ENCODE measurements around the gene ROR1.

Gene ROR1

DNA sequence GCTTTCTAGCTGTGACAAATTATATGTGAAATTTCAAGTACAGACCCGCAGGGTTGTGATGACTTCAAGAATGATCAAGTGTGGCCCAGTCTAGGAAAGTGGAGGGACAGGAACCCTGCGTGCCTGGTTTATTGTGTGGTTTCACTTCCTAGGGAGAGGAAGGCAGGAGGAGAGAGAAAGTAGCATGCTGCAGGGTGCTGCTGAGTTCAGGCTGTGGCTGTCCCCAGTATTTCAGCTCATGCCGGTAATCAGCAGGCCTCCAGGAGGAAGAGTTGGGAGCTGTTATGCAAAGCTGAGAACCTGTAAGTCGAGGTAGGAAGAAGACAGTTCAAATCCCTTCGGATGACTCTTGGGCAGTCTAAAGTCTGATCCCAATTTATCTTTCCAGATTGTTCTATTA lies 140.4 kb downstream of the ROR1 start:
- H3K36me3 Mint-ChIP-seq (ENCODE audit: low read depth): no peaks in the 10 kb centered on the region

DNA sequence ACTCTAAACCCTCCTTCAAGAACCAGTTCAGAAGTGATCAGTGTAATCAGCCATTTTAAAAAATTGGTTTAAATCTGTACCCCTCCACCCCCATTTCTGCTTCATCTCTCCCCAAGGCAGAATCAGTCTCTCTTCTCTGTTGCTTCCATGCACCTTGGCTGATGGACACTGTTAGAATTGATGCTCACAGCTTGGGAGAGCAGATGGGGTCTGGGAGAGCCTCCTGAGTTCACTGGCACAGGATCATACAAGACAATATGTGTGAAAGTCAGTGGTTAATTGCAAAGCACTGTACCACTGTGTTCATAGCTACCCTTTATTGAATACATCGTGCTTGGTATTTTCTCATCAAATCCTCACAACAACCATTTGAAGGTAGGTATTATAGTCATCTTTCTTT lies 140.9 kb downstream of the ROR1 start:
- no peak for DNase-seq
- H3K4me1 Mint-ChIP-seq (ENCODE audit: low read depth): no peaks in the 10 kb centered on the region
- peaks cover 25% of the 10 kb centered on the region for H3K27me3 Mint-ChIP-seq
- H3K36me3 Mint-ChIP-seq (ENCODE audit: low read depth): no peaks in the 10 kb centered on the region
- no peaks in the 10 kb centered on the region for H3K9me3 Mint-ChIP-seq
- no peak overlapping the region for H3K4me3 Mint-ChIP-seq
- H3K27ac Mint-ChIP-seq: no peak overlapping the region

More for the DNA sequence above, 140.4 kb downstream of the ROR1 start:
- Mint-ChIP-seq H3K9me3 (no peaks in the 10 kb centered on the region), H3K4me1 (ENCODE audit: low read depth) (no peaks in the 10 kb centered on the region), H3K27me3 (peaks cover 25% of the 10 kb centered on the region), H3K27ac (no peak overlapping the region), H3K4me3 (no peak overlapping the region)
- no peak for DNase-seq

DNA sequence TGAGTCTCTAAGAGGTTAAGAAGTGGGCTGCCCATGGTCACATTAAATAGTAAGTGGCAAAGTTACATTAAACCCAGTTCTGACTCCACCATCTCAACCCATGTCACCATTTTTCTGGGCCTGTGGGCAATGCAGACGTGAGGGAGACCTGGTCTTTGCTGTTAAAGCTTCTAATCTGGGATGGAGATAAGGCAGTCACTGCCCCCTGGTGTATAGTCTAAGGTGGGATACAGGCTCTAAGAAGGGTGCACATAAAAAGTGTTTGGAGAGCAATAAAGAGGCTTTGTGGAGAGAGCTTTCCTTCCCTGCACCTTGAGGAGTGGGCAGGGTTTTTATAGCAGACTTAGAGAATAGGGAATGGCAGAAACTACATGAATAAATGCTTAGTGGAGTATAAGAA lies 141.3 kb downstream of the ROR1 start:
- no peak for DNase-seq
- H3K9me3 Mint-ChIP-seq: no peaks in the 10 kb centered on the region
- H3K36me3 Mint-ChIP-seq (ENCODE audit: low read depth): no peaks in the 10 kb centered on the region
- H3K27ac Mint-ChIP-seq: no peak overlapping the region
- peaks cover 25% of the 10 kb centered on the region for H3K27me3 Mint-ChIP-seq
- H3K4me3 Mint-ChIP-seq: no peak overlapping the region
- no peaks in the 10 kb centered on the region for H3K4me1 Mint-ChIP-seq (ENCODE audit: low read depth)

DNA sequence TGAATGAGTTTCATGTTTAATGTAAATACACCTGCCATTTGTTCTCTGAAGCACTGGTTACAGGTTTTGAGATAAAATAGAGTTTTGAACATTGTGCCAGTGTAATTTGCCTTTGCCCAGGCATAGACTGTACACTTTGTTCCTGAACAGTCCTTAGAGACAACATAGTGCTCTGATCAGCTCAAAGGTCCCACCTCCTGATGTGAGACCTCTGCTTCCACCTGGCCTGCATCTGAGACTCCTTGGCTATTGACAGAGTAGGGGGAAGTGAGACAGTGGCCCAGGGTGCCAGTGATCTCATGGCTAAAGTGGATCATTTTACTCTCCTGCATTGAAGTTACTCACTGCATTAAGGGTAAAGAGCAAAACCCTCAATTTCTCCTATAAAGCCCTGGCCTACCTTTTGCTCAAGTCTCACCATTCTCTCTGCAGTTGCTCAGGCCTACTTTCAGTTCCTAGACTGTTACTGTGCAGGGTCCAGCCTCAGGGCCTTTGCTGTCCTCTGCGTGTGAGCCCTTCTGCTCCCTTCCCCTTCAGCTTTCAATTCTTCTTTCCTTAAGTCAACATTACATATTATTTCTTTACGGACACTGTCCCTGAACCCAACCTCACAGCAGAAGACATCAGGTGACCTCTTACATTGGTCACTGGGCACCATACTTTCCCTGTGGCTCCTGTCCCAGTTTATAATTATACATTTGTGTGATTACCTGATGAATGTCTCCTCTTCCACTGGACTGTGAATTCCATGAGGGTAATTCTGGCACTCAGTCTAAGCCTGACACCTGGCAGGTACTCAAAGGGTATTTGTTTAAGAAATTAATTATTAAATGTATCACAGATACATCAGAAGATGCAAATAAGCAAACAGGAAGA lies 142.9 kb downstream of the ROR1 start:
- no peak for DNase-seq
- H3K4me1 Mint-ChIP-seq (ENCODE audit: low read depth): no peaks in the 10 kb centered on the region
- peaks cover 19% of the 10 kb centered on the region for H3K27me3 Mint-ChIP-seq
- H3K9me3 Mint-ChIP-seq: no peaks in the 10 kb centered on the region
- H3K36me3 Mint-ChIP-seq (ENCODE audit: low read depth): no peaks in the 10 kb centered on the region
- no peak overlapping the region for H3K27ac Mint-ChIP-seq
- H3K4me3 Mint-ChIP-seq: no peak overlapping the region

DNA sequence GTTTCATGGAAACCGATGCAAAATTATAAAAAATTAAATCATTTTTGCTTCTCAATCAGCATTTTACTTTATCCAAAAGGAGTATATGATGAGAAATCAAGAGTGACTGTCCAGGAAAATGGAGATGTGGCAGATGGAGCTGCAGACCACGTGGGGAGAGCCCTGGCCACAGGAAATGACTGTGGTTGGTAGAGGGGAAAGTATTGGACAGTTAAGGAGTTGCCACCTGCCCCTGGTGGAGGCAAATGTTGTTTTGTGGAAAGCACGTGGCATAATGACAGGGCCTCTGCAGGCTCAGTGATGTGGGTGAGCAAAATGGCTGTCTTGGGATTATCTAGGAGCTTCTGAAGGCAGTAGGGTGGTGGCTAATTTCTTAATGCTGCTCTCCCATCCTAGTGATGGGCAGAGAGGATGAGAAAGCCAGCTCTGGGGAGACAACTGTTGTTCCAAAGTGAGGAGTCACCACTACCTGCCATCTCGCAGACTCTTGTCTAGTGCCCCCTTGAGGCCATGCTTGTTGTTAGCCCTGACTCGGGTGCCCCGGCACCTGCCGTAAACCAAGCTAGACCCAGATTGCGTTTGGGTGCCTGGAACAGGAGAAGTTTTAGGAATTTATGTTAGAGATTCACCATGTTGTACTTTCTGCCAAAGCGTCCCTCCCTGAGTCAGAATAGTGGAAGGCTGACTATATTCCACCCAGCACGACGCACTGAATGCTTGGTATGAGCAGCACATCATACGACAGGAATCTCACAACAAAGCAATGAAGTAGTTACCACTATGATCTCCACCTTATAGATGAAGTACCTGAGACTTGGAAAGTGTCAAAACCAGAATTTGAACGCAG lies 144.0 kb downstream of the ROR1 start:
- H3K36me3 Mint-ChIP-seq (ENCODE audit: low read depth): no peaks in the 10 kb centered on the region
- no peaks in the 10 kb centered on the region for H3K4me1 Mint-ChIP-seq (ENCODE audit: low read depth)
- DNase-seq: no peak
- H3K4me3 Mint-ChIP-seq: no peak overlapping the region
- H3K9me3 Mint-ChIP-seq: no peaks in the 10 kb centered on the region
- H3K27me3 Mint-ChIP-seq: peaks cover 10% of the 10 kb centered on the region
- no peak overlapping the region for H3K27ac Mint-ChIP-seq

DNA sequence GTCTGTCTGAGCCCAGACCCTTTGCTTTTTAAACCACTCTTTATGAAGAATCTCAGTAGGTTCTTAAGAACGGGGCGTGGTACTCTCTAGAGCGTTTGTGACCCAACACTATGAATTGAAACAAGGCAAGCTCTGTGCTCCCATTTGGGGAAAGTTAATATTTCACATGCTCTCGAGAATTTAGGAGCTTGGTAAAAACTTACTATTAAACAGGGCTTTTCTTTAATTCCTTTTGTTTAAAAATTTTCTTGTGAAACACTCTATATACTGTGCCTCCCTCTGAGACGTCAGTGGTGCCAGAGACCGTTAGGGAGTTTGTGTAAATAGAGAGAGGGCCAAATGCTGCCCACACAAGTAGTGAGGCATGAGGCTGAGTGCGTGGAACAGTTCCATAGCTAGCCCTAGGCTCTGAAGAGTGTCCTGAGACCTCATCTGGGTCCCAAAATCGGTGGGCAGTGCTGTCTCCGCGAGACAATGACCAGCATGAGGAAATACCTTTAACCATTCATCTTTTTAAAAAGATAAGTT lies 144.7 kb downstream of the ROR1 start:
- Mint-ChIP-seq H3K4me3 (no peak overlapping the region), H3K27me3 (peaks cover 10% of the 10 kb centered on the region), H3K36me3 (ENCODE audit: low read depth) (no peaks in the 10 kb centered on the region), H3K27ac (no peak overlapping the region), H3K4me1 (ENCODE audit: low read depth) (no peaks in the 10 kb centered on the region), H3K9me3 (no peaks in the 10 kb centered on the region)
- DNase-seq: no peak

DNA sequence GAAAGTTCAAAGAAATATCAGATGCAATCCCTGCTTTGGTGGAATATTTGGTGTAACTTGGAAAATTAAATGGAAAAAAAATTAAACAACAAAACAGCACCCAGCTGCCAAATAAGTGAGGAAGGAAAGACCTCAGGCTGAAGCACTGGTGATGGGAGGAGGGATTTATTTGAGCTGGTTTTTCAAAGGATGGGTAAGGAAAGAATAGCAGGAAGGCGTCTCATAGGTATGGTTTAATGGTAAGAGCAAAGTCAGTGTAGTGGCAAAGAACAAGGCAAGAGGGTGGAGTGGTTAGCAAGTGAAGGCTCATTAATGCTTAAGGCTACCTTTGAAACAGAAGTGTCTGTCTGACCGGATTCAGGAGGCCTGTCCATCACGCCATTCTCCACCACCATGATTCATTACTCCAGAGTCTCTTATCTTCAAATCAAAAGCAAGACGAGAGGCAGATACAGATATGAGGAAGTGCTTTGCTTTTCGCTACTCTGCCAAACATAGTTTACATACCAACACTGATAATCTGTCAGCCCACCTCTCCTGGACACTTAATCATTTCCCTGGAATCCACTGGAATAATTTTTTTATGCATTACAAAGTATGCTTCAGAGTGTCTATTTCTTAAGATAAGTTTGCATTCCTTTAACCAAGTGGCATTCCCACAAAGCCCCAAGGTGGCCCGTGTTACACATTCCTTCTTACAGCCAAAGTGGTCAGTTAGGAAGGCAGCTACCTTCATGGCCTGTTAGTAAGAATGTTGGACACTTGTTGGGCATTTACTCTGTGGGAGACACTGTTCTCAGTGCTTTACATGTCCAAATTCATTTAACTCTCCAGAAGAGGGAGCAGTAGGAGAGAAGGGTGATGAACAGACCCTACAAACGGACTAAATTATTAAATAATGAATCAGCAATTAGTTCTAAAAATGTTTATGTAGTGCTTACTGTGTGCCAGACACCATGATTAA lies 146.6 kb downstream of the ROR1 start:
- H3K4me3 Mint-ChIP-seq: no peak overlapping the region
- H3K27me3 Mint-ChIP-seq: peaks cover 3% of the 10 kb centered on the region
- no peak for DNase-seq
- H3K4me1 Mint-ChIP-seq (ENCODE audit: low read depth): no peaks in the 10 kb centered on the region
- no peaks in the 10 kb centered on the region for H3K36me3 Mint-ChIP-seq (ENCODE audit: low read depth)
- H3K9me3 Mint-ChIP-seq: no peaks in the 10 kb centered on the region
- H3K27ac Mint-ChIP-seq: no peak overlapping the region

DNA sequence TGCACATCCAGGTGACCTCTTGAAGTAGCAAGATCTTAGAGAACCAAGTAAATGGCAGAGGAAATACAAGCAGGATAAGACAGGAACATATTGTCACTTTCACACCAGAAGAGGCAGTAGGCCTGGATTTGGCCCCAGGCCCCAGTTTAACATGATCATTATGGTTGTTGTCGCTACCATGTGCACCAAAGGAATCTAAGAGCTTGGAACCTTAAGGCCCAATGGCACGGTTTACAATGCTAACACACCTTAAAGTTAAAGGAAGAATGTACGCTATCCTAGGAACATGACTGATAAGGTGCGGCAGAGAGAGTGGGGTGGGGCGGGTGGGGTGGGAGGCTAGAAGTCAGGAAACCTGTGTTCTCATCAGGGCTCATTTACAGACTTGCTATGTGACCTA lies 147.5 kb downstream of the ROR1 start:
- no peak overlapping the region for H3K4me3 Mint-ChIP-seq
- H3K27me3 Mint-ChIP-seq: peaks cover 3% of the 10 kb centered on the region
- DNase-seq: no peak
- no peaks in the 10 kb centered on the region for H3K4me1 Mint-ChIP-seq (ENCODE audit: low read depth)
- no peaks in the 10 kb centered on the region for H3K9me3 Mint-ChIP-seq
- H3K27ac Mint-ChIP-seq: no peak overlapping the region
- H3K36me3 Mint-ChIP-seq (ENCODE audit: low read depth): no peaks in the 10 kb centered on the region

DNA sequence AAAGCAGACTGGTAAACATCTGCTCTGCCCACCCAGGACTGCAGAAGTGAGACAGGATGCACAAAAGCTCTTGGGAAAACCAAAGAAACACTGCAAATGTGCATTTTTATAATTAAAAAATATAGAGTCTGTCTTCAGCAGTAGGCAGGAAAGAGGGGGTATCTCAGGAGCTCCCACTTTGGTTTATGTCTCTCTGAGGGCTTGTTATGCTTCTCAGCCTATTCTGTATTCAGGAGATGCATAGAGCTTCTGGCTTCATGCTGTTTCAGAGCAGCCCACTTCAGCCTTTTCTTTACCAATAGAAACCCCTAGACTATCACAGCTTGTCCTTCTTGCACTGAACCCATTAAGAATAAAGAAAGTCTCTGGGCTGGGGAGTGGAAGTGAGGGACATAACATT lies 148.0 kb downstream of the ROR1 start:
- DNase-seq: no peak
- H3K27ac Mint-ChIP-seq: no peak overlapping the region
- H3K4me1 Mint-ChIP-seq (ENCODE audit: low read depth): no peaks in the 10 kb centered on the region
- H3K4me3 Mint-ChIP-seq: no peak overlapping the region
- H3K36me3 Mint-ChIP-seq (ENCODE audit: low read depth): no peaks in the 10 kb centered on the region
- no peaks in the 10 kb centered on the region for H3K9me3 Mint-ChIP-seq
- H3K27me3 Mint-ChIP-seq: peaks cover 3% of the 10 kb centered on the region

DNA sequence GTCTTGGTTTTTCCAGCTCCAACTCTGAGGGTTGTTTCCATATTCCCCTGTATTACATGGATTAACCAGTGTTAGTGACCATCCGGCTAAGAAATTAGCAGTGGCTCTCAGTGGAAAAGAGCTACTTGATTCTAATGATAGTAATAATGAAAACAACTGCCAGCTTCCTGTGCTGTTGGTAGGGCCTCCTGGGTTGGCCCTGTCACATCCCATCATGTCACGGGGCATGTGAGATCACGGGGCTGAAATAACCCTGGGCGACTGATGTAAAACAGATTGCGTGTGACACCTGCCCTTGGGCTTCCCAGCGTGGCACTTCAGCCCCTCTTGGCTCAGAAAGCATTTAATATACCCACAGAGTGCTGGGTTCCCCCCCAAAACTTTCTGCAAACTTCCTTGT lies 149.0 kb downstream of the ROR1 start:
- no peak overlapping the region for H3K4me3 Mint-ChIP-seq
- peaks cover 3% of the 10 kb centered on the region for H3K27me3 Mint-ChIP-seq
- DNase-seq: no peak
- no peaks in the 10 kb centered on the region for H3K36me3 Mint-ChIP-seq (ENCODE audit: low read depth)
- no peaks in the 10 kb centered on the region for H3K4me1 Mint-ChIP-seq (ENCODE audit: low read depth)
- H3K27ac Mint-ChIP-seq: no peak overlapping the region
- no peaks in the 10 kb centered on the region for H3K9me3 Mint-ChIP-seq

DNA sequence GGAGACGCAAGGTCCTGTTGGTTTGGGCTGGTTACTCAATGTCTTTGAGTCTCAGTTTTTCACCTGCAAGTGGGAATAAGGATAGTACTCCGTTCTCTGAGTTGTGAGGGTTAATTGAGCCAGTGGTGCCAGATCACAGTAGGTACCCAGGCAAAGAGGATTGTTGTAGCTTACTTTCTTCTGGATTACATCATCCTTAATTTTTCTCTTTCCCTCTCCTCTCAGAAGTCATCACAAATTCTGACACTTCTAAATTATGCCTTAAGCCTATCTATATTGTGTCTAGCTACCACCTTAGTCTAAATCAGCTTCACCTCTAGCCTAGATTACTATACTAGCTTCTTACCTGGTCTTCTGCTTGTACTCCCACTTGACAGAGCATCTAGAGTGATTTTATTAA lies 149.5 kb downstream of the ROR1 start:
- Mint-ChIP-seq H3K27me3 (no peaks in the 10 kb centered on the region), H3K4me1 (ENCODE audit: low read depth) (no peaks in the 10 kb centered on the region), H3K27ac (no peak overlapping the region), H3K36me3 (ENCODE audit: low read depth) (no peaks in the 10 kb centered on the region), H3K9me3 (no peaks in the 10 kb centered on the region), H3K4me3 (no peak overlapping the region)
- DNase-seq: no peak

DNA sequence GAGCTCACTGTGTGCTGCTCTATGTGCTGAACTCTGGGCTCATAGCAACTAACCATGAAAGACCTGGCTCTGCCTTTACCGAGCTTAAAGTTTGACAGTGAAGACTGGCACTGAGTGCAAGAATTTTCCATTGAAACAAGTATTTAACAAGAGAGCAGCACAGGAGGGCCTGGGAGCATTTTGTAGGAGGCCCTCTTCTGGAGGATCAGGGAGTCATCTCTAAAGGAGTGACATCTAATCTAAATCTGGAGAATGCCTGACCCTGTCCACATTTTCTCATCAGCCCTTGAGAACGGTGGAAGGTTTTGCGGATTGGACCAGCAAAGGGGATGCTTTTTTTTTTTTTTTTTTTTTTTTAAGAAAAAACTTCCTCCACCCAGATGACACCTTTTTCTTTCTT lies 150.8 kb downstream of the ROR1 start:
- DNase-seq: no peak
- H3K4me3 Mint-ChIP-seq: no peak overlapping the region
- no peaks in the 10 kb centered on the region for H3K27me3 Mint-ChIP-seq
- H3K36me3 Mint-ChIP-seq (ENCODE audit: low read depth): no peaks in the 10 kb centered on the region
- no peak overlapping the region for H3K27ac Mint-ChIP-seq
- no peaks in the 10 kb centered on the region for H3K4me1 Mint-ChIP-seq (ENCODE audit: low read depth)
- H3K9me3 Mint-ChIP-seq: no peaks in the 10 kb centered on the region

DNA sequence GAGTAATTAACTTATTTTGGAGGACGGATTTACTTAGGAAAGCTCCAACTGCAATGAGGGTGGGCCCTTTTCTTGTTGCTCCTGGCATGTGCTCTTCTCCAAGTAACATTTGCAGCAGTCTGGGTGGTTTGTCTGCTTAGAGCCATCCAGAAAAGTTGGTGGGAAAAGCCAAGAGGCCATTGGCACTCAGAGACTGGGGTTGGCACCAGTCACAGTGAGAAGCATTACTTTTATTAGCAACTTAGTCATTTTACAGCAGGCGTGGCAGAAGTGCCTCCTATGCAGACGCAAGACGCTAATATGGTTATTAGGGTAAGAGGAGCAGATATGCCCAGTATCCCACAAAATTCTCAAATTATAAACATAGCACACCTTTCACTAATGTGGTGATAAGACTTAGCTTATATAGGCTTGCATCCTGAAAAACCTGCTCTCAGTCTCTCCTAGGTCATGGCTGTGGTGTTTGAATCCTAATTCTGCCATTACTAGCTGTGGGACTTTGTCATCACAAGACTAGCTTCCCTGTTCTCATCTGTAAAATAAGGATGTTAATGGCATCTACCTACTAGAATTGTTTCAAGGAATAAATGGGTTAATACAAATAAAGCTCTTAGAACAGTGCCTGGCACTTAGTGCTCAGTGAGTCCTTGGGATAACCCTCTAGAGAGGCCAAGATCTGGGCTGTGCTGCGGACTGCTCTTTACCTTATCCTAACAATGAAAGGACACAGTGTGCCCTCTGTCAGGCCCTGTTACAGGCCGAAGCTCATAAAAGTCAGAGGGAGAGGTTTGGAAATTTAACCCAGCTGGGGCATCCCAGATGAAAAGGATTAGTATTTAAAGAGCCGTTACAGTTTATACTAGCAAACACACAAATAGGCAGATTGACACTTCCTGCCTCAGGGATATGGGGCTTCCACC lies 154.6 kb downstream of the ROR1 start:
- Mint-ChIP-seq H3K36me3 (ENCODE audit: low read depth) (no peaks in the 10 kb centered on the region), H3K27me3 (no peaks in the 10 kb centered on the region), H3K4me1 (ENCODE audit: low read depth) (no peaks in the 10 kb centered on the region), H3K9me3 (no peaks in the 10 kb centered on the region), H3K27ac (no peak overlapping the region), H3K4me3 (no peak overlapping the region)
- no peak for DNase-seq

All from activated T-cell treated with anti-CD3 and anti-CD28 coated beads, Interleukin-2, amount 50 U/mL, for 24 hours (primary cell).